HEK293 (cell line): Measurements from ENCODE around the gene FHDC1.
A peak's percentile ranks its signal among the peaks of the same experiment; 100 is the strongest.

Experiments used
- CTCF ChIA-PET: fragments of 350-600 bp; formaldehyde crosslinking; extraction: SDS; loops from one replicate; lab custom pipeline; 2021; ENCODE audit warnings: antibody characterized with exemption; lab: Yijun Ruan, JAX
- POLR2A ChIA-PET: fragments of 300-600 bp; formaldehyde crosslinking; extraction: SDS; loops from one replicate; lab custom pipeline; 2020; ENCODE audit warnings: antibody characterized with exemption, inconsistent platforms; lab: Yijun Ruan, JAX
- H3K27ac ChIP-seq: fragments of 200-500 bp; sonication (Bioruptor generic); 2 replicates; pipeline ENCODE4 v1.5.1; 2014; ENCODE audit warnings: low read depth, low read length, control low read depth, inconsistent platforms; ENCODE audit errors: extremely low read depth
- H3K36me3 ChIP-seq, 2 experiments: fragments of 200-500 bp in 1 of 2; sonication (Bioruptor generic) in 1 of 2; 1 replicate in 1 of 2; 2 replicates in 1 of 2; pipeline ENCODE4 v1.5.1; 2014 to 2017; ENCODE audit warnings: inconsistent platforms in 2 of 2, low read length in 2 of 2; ENCODE audit not compliant: control insufficient read depth in 2 of 2, insufficient read depth in 1 of 2
- H3K4me1 ChIP-seq: fragments of 200-500 bp; sonication (Bioruptor generic); 2 replicates; pipeline ENCODE4 v1.5.1; 2014; ENCODE audit warnings: mild to moderate bottlenecking, low read length, inconsistent platforms; ENCODE audit not compliant: control insufficient read depth, insufficient read depth
- H3K4me3 ChIP-seq: 2 replicates; pipeline ENCODE4 v1.5.1; 2011; ENCODE audit warnings: low read depth, mild to moderate bottlenecking, control low read depth, low read length, moderate library complexity
- H3K9me3 ChIP-seq: fragments of 200-500 bp; sonication (Bioruptor generic); 2 replicates; pipeline ENCODE4 v1.5.1; 2014; ENCODE audit warnings: low read depth, low read length, inconsistent platforms; ENCODE audit not compliant: control insufficient read depth, insufficient read depth
- EGR2 ChIP-seq: fragments of 450-650 bp; formaldehyde crosslinking; IDR thresholded peaks from 2 replicates; pipeline ENCODE4 v1.5.1; 2016; ENCODE audit warnings: low read depth, missing biosample characterization, missing genetic modification characterization
- GLIS1 ChIP-seq: fragments of 450-650 bp; formaldehyde crosslinking; IDR thresholded peaks from 2 replicates; pipeline ENCODE4 v1.5.1; 2016; ENCODE audit warnings: missing biosample characterization, missing genetic modification characterization
- MEIS1 ChIP-seq: sonication (generic); formaldehyde crosslinking; IDR thresholded peaks from 2 replicates; pipeline ENCODE4 v1.8.1; 2022; ENCODE audit warnings: missing genetic modification reagents, mild to moderate bottlenecking, borderline replicate concordance
- PRDM10 ChIP-seq: fragments of 450-650 bp; formaldehyde crosslinking; IDR thresholded peaks from 2 replicates; pipeline ENCODE4 v1.5.1; 2016; ENCODE audit warnings: missing biosample characterization, missing genetic modification characterization
- SCRT2 ChIP-seq: fragments of 450-650 bp; formaldehyde crosslinking; IDR thresholded peaks from 2 replicates; pipeline ENCODE4 v1.5.1; 2016; ENCODE audit warnings: missing biosample characterization, missing genetic modification characterization
- ZBTB20 ChIP-seq: fragments of 450-650 bp; formaldehyde crosslinking; IDR thresholded peaks from 2 replicates; pipeline ENCODE4 v1.5.1; 2016; ENCODE audit warnings: missing biosample characterization, missing genetic modification characterization
- ZFHX2 ChIP-seq: fragments of 450-650 bp; formaldehyde crosslinking; conservative IDR thresholded peaks from 2 replicates; pipeline ENCODE4 v1.5.1; 2016; ENCODE audit warnings: missing biosample characterization, missing genetic modification characterization
- ZNF148 ChIP-seq: fragments of 450-650 bp; formaldehyde crosslinking; IDR thresholded peaks from 2 replicates; pipeline ENCODE4 v1.5.0; 2017; ENCODE audit warnings: missing biosample characterization, missing genetic modification characterization, borderline replicate concordance
- ZNF174 ChIP-seq: fragments of 450-650 bp; formaldehyde crosslinking; IDR thresholded peaks from 2 replicates; pipeline ENCODE4 v1.5.0; 2017; ENCODE audit warnings: missing biosample characterization, mild to moderate bottlenecking, missing genetic modification characterization
- ZNF280C ChIP-seq: fragments of 450-650 bp; formaldehyde crosslinking; IDR thresholded peaks from 2 replicates; pipeline ENCODE4 v1.5.1; 2016; ENCODE audit warnings: missing biosample characterization, missing genetic modification characterization
- ZNF843 ChIP-seq: fragments of 450-650 bp; formaldehyde crosslinking; IDR thresholded peaks from 2 replicates; pipeline ENCODE4 v1.5.1; 2016; ENCODE audit warnings: missing biosample characterization, missing genetic modification characterization
- TF ChIP-seq, protein P1 (sequence below): fragments of 450-650 bp; formaldehyde crosslinking; optimal IDR thresholded peaks from 2 replicates; pipeline ENCODE3; 2016; ENCODE audit warnings: missing biosample characterization, mild to moderate bottlenecking, missing genetic modification characterization

Gene FHDC1

DNA sequence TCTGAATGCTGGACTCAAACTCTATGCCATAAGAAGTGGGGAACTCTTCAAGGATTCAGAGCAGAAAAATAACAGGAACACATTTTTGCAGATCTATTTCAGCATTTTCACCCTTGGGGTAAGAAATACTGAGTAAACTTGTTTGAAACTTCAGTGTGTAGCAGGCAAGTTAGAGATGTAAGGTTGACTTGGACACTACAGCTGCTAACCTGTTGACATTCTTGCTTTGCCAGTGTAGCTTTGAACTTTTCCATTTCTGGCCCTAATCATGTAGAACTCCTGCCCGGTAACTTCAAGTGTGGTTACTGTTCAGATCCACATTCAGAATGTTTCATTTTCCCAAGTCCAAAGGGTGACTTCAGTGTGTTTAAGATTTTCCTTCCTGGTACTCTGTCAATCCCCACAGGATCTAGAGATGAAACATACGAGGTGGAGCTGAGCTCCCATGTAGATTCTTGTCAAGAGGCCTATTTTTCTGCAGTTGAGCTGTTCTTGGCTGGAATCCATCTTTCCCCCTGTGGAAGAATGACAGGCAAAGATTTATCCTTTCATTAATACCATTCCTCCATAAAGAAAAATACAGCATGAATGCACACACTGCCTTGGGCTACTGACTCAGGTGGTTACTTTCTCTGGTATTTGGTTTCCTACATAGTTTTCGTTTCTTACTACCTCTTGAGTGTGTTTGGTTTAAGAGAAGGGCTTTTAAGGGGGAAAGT lies 34.1 kb downstream of the FHDC1 start:
- Histone ChIP-seq H3K9me3 (no peaks in the 10 kb centered on the region), H3K36me3 (no peaks in the 10 kb centered on the region), H3K4me3 (no peak overlapping the region), H3K27ac (no peak overlapping the region), H3K4me1 (no peaks in the 10 kb centered on the region)
- no peak for TF ChIP-seq GLIS1 (tag by site-specific recombination)
- 0 out of 2 replicates have a peak, but pooled peaks have one; percentile 46 for TF ChIP-seq MEIS1 (CRISPR knock-in tag)
- TF ChIP-seq PRDM10: peak; percentile 50; the same call in 1 of the 2 replicates
- peak; percentile 69 for TF ChIP-seq SCRT2 (tag by site-specific recombination)
- ChIA-PET POLR2A (no interaction called here), CTCF (interaction anchor here (0.7 kb wide), 1 partner anchor 156 kb away, joined by 3 read pairs; no protein-coding TSS in a partner anchor)

DNA sequence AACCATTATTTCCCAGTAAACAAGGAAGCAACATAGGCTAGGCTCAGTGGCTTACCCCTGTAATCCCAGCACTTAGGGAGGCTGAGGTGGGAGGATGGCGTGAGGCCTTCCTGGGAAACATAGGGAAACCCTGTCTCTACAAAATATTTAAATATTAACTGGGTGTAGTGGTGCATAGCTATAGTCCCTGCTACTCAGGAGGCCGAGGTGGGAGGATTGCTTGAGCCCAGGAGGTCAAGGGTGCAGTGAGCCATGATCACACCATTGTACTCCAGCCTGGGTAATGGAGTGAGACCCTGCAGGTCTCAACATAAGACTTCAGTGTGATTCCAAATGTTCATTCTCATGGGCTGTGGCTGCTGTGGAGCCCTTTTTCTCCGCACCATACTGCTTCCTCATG lies 34.9 kb downstream of the FHDC1 start:
- Histone ChIP-seq H3K9me3 (no peaks in the 10 kb centered on the region), H3K4me3 (no peak overlapping the region), H3K27ac (no peak overlapping the region), H3K4me1 (no peaks in the 10 kb centered on the region), H3K36me3 (no peaks in the 10 kb centered on the region)
- CTCF ChIA-PET: no interaction called here
- TF ChIP-seq ZNF148 (no peak), ZNF174 (tag by site-specific recombination) (no peak), ZNF843 (no peak)
- TF ChIP-seq, protein P1, sequence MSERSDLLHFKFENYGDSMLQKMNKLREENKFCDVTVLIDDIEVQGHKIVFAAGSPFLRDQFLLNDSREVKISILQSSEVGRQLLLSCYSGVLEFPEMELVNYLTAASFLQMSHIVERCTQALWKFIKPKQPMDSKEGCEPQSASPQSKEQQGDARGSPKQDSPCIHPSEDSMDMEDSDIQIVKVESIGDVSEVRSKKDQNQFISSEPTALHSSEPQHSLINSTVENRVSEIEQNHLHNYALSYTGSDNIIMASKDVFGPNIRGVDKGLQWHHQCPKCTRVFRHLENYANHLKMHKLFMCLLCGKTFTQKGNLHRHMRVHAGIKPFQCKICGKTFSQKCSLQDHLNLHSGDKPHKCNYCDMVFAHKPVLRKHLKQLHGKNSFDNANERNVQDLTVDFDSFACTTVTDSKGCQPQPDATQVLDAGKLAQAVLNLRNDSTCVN (tag by site-specific recombination): no peak
- POLR2A ChIA-PET: no interaction called here

GRCh38 chr4:152972821-152973628 lies 36.9 kb downstream of the FHDC1 start:
- POLR2A ChIA-PET: no interaction called here
- TF ChIP-seq ZBTB20 (tag by site-specific recombination) (no peak), EGR2 (peak; percentile 63; the same call in 1 of the 2 replicates), ZNF280C (tag by site-specific recombination) (no peak), ZFHX2 (0 out of 2 replicates have a peak, but pooled peaks have one; percentile 38)
- TF ChIP-seq, all 188 proteins: peak for 2
- CTCF ChIA-PET: no interaction called here
- Histone ChIP-seq H3K36me3 (no peaks in the 10 kb centered on the region), H3K4me3 (no peak overlapping the region), H3K4me1 (no peaks in the 10 kb centered on the region), H3K27ac (no peak overlapping the region), H3K9me3 (no peaks in the 10 kb centered on the region)
